HFF-Myc (cell line): ENCODE measurements around the gene AHNAK2.
A peak's percentile ranks its signal among the peaks of the same experiment; 100 is the strongest.

Experiments used
- DNase-seq: peaks from one replicate; pipeline ENCODE4 v3.0.0-alpha.2; 2011; ENCODE audit warnings: low read depth; ENCODE audit errors: extremely low read depth
- H3K4me3 ChIP-seq: replicated peaks from 2 replicates; pipeline ENCODE4 v1.5.1; 2011; ENCODE audit warnings: low read depth, mild to moderate bottlenecking, control low read depth, low read length
- TF ChIP-seq, protein P1 (sequence below): IDR thresholded peaks from 2 replicates; pipeline ENCODE4 v1.5.1; 2012; ENCODE audit warnings: mild to moderate bottlenecking, low read depth, low read length, control low read depth; ENCODE audit errors: missing control alignments

The AHNAK2 gene

DNA sequence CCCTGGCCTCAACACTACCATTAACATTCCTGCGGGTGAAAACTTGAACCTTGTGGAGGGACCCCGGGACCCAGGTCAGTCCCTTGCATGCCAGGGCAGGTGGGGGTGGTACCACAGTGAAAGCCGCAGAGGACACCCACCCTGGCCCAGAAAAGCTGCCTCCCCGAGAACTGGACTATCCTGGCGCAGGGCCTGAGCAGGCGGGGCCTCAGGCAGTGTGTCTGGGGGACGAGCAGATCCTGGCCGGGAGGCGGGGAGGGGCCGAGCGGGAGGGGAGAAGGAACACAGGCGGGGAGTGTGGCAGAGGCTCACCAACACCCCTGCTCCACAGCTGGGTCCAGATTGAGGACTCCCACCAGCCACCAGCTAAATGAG, 10.0 kb downstream of the AHNAK2 start:
- TF ChIP-seq, protein P1, sequence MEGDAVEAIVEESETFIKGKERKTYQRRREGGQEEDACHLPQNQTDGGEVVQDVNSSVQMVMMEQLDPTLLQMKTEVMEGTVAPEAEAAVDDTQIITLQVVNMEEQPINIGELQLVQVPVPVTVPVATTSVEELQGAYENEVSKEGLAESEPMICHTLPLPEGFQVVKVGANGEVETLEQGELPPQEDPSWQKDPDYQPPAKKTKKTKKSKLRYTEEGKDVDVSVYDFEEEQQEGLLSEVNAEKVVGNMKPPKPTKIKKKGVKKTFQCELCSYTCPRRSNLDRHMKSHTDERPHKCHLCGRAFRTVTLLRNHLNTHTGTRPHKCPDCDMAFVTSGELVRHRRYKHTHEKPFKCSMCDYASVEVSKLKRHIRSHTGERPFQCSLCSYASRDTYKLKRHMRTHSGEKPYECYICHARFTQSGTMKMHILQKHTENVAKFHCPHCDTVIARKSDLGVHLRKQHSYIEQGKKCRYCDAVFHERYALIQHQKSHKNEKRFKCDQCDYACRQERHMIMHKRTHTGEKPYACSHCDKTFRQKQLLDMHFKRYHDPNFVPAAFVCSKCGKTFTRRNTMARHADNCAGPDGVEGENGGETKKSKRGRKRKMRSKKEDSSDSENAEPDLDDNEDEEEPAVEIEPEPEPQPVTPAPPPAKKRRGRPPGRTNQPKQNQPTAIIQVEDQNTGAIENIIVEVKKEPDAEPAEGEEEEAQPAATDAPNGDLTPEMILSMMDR: no peak
- DNase-seq: no peak
- peak overlapping the region; percentile 20; the same call in 1 of the 2 replicates for H3K4me3 ChIP-seq

DNA sequence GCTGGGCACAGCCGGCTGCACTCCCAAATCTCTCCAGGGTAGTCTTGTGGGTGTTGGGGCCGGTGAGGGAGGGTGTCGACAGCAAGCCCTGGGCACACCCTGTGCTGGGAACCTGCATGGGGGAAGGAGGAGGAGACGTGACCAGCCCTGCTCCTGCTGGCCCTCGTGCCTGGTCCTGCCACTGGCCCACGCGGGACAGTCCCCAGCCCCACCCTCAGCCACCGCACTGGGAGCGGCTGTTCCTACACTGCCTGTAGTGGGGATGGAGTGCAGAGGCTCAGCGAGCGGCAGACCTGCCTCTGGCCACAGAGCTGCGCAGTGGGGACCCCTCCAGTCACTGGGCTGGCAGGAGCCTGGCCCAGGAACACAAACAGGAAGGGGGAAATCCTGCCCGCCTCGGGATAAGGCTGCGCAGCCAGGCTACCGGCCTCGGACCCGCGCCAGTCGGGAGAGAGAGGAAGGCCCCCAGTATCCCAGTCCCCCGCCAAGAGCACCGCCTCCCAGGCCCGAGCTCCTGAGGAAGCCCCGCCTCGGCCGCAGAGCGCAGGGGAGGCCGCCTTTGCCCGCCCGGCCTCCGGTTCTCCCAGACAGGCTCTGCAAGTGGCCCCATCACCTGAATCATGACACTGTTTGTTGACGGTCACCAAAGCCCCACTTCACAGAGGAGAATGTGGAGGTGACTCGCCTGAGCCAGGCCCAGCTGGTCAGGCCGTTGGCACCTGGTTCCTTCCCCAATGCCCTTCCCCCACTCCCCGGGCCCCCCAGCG, 10.6 kb downstream of the AHNAK2 start:
- TF ChIP-seq, protein P1: no peak
- no peak for DNase-seq
- peak overlapping the region; percentile 20 for H3K4me3 ChIP-seq

DNA sequence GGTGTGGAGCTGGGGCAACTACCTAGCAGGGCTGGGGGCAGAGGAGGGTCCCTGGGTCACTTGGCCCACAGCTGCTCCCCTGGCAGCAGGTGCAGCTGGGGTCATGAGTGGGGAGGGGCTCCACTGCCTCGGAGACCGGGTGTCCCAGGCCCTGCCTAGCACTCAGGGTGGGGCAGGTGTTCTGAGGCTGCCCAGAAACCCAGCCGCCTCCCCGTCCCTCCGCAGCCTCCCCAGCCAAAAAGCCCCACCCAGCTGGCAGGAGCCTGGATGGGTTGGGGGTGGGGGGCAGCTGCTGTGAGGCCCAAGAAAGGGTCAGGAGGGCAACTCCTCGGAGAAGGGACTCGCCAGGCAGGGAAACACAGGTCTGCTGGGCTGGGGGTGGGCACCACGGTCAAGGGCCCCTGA, 11.2 kb downstream of the AHNAK2 start:
- TF ChIP-seq, protein P1: no peak
- H3K4me3 ChIP-seq: no peak overlapping the region
- no peak for DNase-seq

DNA sequence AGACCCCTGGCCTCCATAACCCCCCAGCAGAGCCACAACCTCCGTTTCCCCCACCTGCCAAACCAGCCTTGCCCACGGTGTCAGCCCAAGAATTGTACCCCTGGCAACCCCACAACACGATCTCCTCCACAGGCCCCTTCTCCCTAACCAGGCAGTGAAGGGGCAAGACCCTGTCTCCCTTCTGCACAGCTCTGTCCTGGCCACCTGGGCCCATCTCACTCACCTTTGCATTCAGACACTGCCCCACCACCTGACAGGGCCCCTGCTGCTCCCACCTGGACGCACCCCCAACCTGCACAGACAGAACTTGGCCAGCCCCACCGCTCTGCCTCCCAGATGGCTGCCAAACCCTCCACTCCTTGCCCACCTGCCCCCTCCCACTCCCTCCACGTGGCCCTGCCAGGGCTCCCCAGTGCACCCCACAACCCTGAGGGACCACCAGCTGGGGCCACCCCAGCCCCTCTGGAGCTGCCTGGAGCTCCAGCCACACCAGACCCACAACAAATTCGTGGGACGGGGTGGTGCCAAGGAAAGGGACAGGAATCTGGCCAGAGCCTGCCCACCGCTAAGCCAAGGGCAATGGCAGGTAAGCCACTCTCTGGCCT, 11.8 kb downstream of the AHNAK2 start:
- TF ChIP-seq, protein P1: no peak
- no peak for DNase-seq
- no peak overlapping the region for H3K4me3 ChIP-seq

DNA sequence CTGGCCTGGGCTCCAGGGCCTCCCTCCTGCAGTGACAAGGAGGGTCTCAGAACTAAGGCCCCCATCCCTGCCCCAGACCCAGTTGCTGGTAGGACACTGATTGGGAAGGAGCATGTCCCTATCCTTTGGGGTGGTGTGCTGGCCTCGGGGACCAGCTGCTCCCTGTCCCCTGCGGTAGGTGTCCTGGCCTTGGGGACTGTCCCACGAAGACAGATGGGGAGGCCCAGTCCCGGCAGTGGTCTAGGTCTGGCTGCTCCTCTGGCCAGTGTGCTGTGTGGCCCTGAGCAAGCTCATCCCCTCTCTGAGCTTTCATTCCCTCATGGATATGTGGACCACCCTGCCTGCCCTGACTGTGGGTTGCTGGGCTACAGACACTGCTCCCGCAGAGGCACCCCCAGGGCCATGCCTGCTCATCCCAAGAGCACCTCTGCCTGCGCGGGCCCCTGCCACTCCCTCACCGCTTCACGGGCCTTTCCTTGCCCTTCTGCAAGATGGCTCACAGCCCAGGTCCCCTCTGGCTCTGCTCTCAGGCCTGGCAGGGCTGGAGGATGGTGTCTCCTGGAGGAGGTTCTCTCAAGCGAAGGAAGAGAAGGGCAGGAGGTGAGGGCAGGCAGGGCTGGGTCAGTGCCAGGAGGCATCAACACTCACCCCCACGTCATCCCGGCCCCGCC, 12.5 kb downstream of the AHNAK2 start:
- no peak overlapping the region for H3K4me3 ChIP-seq
- no peak for DNase-seq
- TF ChIP-seq, protein P1: no peak

DNA sequence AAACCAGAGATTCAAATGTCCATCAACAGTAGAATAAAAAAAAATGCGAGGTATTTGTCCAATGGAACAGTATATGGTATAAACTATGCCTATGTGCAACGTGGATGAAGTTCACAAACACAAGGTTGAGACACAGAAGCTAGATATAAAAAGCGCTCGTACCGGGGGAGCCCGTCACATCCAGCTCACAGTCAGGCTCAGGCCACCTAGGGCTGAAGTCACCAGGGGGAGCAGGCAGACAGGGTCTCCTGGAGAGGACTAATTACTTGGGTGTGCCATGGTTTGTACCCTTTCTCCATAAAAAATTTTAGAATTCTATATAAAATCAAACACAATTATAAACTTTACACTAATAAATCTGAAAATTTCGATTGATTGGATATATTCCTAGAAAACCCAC, 13.6 kb downstream of the AHNAK2 start:
- no peak for DNase-seq
- no peak overlapping the region for H3K4me3 ChIP-seq
- TF ChIP-seq, protein P1: no peak
